ENCODE measurements around the gene SPATA33.

SPATA33 gene

DNA sequence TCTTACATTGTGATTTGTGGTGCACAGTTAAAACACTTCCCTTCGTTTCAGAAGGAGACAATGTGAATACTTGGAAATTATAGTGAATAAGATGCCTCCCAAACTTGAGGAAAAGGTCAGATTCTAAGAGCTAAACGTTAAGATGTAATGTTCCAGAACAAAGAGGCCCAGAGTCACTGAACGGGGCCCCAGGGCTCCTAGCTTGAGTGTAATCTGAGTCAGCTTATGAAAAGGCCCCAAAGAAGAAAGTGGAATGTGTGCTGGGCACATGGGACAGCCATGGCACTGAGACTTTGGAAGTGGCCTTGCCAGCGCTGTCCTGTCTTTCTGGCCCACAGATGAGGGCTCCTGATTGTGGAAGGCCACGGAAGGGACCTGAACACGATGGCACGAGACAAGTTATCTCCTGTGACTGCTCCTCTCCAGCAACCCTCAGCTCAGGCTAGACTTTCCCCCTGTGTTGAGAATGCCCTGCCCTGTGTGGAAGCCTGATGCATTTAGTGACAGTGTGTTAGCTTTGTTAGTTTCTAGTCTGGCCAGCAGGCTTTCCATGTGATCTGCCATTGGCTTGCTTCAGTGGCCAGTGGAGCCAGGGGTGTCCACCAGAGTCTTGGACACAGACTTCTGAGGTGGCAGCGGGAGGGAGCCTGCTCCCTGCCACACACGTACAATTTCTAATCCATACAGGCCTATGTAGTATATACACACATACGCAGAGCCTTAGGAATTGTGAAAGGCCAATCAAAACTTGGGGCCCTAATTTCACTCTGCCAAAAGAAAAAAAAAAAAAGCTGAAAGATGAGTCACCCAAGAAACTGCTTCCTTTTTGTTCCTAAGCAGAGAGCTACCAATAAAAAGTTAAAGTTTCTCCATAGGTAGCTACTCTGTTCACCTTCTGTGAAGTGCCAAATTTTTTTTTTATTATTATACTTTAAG, 13.1 kb downstream of the SPATA33 start:
- peak overlapping the region; percentile 61 for H3K27ac ChIP-seq
- TF ChIP-seq CTCF (IDR thresholded peaks at IDR 0.05): no peak
- no peak for TF ChIP-seq ZFX (IDR thresholded peaks at IDR 0.05; ENCODE audit: borderline replicate concordance)

GRCh38 chr16:89671565-89671964, 13.9 kb downstream of the SPATA33 start:
- peak overlapping the region; percentile 86; the same call in 1 of the 2 replicates for H3K27ac ChIP-seq

- peak overlapping the region; percentile 86 for H3K27ac ChIP-seq
- no peak for TF ChIP-seq ZFX (IDR thresholded peaks at IDR 0.05; ENCODE audit: borderline replicate concordance)
- no peak for TF ChIP-seq CTCF (IDR thresholded peaks at IDR 0.05)
These were observed 14.7 kb downstream of the SPATA33 start for GRCh38 chr16:89672177-89672941.

DNA sequence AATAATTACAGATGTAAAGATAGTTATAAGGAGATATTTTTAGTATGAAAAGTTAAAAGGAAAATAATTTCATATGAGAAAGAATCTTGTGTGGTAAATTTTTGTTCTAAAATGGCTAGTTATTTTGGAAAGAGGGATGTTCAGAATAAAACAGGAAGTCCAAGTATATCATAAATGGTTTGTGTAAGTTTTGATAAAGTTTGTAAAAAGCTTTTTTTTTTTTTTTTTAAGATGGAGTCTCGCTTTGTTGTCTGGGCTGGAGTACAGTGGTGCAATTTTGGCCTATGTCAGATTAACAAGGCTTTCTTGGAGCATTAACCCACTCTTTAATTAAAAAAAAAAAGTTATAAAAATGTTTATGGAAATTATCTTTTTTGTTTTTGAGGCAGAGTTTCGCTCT, 20.6 kb downstream of the SPATA33 start:
- no peak for TF ChIP-seq CTCF (IDR thresholded peaks at IDR 0.05)
- no peak for TF ChIP-seq ZFX (IDR thresholded peaks at IDR 0.05; ENCODE audit: borderline replicate concordance)
- H3K27ac ChIP-seq: no peak overlapping the region

DNA sequence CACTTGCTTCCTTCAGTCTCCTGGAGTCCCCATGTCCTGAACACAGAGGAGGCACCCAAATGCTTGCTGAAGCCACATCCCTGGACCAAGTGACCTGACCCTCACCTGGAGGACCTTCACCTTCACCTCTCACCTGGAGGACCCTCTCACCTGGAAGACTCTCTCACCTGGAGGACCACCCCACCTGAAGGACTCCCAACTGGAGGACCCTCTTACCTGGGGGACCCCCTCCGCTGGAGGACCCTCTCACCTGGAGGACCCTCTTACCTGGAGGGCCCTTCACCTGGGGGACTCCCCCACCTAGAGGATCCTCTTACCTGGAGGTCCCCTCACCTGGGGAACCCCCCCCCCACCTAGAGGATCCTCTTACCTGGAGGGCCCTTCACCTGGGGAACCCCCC, 28.3 kb downstream of the SPATA33 start:
- H3K27ac ChIP-seq: peak overlapping the region; percentile 98
- TF ChIP-seq CTCF (IDR thresholded peaks at IDR 0.05) (no peak), ZFX (IDR thresholded peaks at IDR 0.05; ENCODE audit: borderline replicate concordance) (no peak)

- peak within 1 kb of the TSS; percentile 98 for H3K27ac ChIP-seq
- TF ChIP-seq ZFX (IDR thresholded peaks at IDR 0.05; ENCODE audit: borderline replicate concordance) (no peak), CTCF (IDR thresholded peaks at IDR 0.05) (no peak)
These were observed 29.0 kb downstream of the SPATA33 start, which contains the start of gene CDK10 for GRCh38 chr16:89686520-89687091. Gene CDK10, plus strand, starts transcription at chr16:89686689. Its CDS starts 22 bp downstream, at chr16:89686711.

GRCh38 chr16:89687092-89687940, 29.7 kb downstream of the SPATA33 start:
- no peak for TF ChIP-seq ZFX (IDR thresholded peaks at IDR 0.05; ENCODE audit: borderline replicate concordance)
- TF ChIP-seq CTCF (IDR thresholded peaks at IDR 0.05): 0 out of 2 replicates have a peak, but pooled peaks have one; percentile 5
- H3K27ac ChIP-seq: peak overlapping the region; percentile 98

All from 22Rv1 (cell line).